NCI-H1092 treated with DMSO at 0.1 percent for 48 hours (cell line): ENCODE data around the gene IPCEF1.
A peak's percentile ranks its signal among the peaks of the same experiment; 100 is the strongest.

ENCODE experiments used
- DNase-seq: peaks from one replicate; lab custom pipeline; 2025; lab: John Stamatoyannopoulos, UW

Gene IPCEF1

DNA sequence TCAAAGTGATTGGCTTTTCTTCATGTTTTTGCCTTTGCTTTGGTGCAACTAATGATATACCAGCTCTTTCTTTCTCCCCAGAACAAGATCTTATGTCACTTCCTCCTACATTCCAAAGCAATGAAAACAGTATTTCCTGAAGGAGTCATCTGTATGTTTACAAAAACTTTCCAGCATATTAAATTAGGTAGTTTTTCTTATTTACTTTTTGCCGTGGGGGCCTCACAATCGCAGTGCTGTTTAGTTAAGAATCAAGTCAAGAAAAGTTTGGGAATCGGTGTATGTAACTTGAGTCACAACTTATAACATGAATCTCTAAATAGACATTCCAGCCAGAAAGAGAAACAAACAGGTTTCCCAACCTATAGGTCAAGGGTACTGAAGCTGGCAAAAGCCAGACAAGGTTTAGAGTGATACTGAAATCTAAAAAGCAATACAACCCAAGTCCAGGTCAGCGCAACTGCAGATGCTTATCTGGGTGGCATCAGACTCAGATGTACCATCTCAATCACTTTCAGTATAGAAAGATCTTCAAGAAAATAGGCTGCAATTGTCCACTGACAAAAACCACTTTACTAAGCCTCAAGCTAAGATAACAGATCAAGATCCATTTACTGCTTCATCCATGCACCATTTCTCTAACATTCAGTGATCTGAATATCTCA lies 63.6 kb downstream of the IPCEF1 start:
- no peak for DNase-seq

DNA sequence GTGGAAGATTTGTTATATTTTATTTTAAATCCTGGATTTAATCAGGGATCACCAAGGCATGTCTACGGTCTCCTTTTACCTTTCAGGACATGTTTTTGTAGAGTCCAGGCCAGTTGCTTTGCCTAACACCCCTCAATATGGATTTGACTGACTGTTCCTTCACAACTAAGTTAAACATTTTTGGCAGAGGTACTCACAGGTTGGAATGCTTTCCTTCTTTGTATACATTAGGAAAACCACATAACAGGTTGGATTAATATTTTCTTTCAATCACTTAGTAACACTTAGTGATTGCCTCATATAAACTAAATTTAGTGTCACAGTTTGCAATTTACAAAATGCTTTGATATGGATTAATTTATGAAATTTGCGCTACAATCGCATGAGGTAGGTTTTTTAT lies 64.5 kb downstream of the IPCEF1 start:
- DNase-seq = no peak

DNA sequence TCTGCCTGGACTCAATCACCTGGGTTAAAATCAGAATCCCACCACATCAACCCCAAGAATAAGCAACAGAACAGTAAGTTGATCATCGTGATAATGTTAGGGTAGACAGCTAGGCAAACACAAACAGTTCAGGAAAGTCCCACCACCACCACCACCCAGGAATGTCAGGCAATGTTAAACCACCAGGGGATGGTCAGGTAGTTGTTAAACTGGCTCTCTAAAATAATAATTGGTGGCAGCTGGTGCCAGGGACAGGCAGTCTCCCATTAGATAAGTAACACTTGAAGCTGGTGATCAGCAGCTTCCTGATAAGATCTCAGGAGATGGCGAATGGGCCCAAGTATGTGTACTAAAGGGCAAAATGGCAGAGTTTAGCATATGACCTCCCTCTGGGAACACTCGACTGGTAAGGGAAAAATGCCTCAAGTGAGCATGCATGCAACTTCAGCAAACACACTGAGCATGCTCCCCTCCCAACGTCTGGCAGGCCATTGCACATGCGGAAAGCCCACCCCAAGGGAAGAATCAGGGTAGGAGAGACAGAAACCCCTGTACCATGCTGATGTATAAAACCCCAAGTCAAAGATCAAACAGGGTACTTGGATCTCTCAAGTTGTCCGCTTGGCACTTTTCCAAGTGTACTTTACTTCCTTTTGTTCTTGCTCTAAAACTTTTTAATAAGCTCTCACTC lies 66.6 kb downstream of the IPCEF1 start:
- no peak for DNase-seq

DNA sequence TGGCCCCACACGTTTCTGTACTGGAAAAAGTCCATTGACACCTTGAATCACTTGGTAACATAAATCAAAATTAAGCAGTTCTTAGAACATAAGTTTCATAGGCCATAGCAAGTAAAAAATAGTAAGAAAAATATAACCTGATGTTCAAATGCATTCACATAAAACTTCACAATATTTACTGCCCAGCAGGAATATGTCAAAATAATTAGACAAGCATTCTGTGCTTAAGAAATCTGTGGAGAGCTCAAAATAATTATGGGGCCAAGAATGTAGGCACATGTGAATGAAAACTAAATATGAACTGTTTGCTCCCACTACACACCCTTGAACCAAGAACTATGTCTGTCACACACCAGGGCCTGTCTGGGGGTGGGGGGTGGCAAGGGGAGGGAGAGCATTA lies 70.8 kb downstream of the IPCEF1 start:
- no peak for DNase-seq

DNA sequence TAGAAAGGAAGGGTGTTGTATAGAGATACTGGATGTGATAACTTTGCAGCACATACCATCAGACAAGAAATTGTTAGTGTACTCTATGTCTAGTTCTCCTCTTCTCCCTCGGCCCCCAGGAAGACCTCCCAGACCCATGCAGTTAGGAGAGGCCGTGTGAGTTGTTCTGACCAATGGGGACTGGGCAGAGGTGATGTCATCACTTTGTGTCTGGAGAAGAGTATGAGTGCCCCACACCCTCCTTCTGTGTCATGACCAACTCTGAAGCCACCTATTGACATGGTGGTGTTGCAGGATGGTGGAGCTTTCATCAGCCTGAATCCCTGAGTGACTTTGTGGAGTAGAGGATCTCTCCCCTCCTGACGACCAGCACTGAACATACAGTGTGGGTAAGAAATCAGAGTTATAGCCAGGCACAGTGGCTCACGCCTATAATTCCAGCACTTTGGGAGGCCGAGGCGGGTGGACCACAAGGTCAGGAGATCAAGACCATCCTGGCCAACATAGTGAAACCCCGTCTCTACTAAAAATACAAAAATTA lies 72.2 kb downstream of the IPCEF1 start:
- DNase-seq = no peak

DNA sequence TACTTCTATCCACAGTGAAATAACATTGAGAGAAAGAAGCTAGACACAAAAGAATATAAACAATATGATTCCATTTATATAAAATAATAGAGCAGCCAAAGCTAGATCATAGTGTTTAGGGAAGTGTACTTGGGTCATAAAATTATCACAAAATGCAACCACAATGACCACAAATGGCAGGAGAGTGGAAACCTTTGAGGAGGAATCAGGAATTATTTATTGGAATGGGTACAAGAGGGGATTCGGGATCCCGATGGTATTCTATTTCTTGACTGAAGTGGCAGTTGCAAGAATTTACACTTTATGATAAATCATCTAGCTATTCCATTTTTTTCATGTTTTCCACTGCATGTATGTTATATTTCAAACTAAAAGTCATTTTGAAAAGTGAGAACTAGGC lies 76.1 kb downstream of the IPCEF1 start:
- no peak for DNase-seq

DNA sequence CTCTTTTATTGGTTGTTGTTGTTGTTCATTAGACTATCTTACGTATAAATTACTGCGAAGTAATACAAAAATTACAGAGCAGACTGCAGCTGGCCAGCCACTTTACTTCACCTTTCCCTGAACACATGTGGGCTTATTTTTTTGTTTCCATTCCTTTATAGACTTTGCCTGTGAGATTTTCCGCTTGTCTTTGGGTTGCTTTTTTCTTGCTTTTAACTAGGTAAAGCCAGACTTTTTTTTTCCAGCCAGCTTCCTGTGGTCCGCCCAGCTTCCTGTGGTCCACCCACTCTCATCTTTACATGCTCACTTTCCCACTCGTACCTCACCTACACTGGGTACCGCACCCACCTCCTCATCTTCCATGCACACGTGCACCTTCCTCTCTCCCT lies 79.0 kb downstream of the IPCEF1 start:
- DNase-seq = no peak

DNA sequence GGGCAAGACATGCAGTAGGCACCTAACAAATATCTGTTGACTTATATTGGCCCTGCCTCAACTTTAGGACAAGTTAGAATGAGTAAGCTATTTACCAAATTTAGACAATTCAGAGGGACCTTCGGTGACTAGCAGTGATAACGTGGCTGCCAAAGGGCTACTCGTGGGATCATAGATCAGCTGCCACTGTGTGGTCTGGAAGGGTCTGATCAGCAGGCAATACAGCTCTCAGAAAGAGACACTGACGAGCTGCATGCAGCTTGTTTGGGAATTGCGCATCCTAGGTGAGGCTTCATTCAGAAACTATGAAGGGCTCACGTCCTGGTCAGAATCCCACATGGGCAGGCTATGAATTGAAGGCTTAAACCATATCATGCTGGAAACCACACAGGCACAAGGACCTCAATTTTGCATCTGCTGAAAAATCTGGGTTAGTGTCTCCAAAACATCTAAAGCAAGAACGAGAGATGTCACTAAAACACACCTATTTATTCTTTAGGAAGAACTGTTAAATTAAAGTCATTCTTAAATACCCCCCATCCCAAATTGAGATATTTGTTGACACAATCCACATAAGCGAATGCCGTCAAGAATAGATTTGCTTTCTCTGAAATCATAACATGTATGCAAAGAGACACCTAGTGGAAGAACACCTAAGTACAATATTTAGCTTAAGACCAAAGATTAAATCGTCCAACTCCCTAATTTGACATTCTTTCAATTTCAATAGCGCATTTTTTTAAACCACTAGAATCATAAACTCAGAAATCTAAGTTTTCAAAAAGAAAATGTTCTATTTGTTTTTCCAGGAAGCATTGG lies 79.6 kb downstream of the IPCEF1 start:
- DNase-seq = peak; percentile 84

DNA sequence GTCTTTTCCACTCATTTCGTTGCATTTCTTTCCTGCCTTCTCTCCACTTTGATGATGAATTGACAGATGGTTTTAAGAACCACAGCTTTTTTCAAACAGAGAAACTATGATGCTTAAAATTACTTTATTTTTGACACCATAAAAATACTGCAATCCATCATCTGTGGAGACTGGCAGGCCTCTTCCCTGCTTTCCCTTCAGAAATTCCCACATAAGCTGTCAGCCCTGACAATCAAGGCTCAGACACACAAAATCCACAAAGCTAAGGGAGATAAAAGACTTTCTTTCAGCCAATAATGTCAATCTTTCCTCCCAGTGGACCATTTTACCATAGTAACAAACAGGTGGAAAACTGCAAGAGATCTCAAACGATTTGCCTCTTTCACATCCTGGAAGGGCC lies 82.4 kb downstream of the IPCEF1 start:
- no peak for DNase-seq

DNA sequence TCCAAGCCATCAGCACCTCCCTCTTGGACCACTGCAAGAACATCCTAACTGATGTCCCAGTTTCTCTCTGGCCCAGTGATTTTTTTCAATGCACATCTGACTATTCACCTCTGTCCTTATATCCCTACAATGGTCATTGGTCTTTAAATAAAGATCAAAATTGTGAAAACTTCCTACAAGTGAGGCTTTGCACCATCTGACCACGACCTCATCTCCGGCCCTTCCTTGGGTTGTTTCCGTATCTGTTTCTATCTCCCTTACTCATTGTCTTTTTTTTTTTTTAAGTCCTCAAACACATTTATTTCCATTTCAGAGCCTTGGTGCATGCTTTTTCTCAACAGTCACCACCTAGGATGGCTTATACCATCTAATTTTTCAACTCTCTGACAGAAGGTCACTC lies 88.1 kb downstream of the IPCEF1 start:
- no peak for DNase-seq

DNA sequence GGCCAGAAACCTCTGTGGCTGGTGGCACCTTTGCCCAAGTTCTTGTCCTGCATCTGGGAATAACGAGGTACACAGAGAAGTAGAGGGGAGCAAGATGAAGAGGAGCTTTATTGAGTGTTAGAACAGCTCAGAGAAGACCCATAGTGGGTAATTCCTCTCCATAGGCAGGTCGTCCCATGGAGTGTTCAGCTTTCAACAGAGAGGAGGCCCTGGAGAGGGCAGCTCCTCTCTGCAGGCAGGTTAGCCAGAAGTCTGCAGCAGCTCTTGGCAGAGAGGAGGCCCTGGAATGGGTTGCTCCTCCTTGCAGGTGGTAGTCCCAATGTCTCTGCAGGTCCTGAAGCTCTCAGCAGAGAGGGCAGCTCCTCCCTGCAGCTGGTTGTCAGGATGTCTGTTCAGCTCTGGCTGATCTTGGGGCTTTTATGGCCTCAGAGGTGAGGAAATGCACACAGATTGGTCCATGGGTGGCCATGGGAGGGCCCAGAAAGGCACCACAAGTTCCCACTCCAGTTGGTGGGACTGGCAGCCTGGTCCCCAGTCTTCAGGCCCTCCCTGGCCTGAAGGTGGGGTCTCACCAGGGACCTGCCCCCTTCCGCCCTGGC lies 89.0 kb downstream of the IPCEF1 start:
- no peak for DNase-seq

DNA sequence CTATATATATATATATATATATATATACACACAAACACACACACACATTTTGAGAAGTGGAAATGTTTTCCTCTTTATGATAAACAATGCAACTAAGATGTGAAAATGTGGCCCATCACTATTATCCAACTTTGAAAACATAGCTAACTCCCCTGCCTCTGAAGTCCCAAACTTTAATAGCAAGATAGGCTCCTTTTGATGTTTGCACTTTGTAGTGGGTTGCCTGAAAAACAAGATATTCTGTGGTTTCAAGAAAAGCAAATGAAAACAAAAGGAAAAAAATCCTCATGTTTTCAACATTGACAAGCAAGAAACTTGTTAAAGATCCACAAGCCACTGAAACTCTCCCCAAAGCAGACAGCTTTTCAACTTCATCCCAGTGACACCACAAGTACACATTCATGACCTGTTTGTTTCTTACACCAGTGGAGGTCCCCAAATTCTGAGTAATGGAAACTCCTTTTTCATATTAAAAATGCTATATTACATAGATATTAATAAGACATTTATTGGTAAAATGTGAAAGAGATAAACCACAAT lies 90.0 kb downstream of the IPCEF1 start:
- no peak for DNase-seq

DNA sequence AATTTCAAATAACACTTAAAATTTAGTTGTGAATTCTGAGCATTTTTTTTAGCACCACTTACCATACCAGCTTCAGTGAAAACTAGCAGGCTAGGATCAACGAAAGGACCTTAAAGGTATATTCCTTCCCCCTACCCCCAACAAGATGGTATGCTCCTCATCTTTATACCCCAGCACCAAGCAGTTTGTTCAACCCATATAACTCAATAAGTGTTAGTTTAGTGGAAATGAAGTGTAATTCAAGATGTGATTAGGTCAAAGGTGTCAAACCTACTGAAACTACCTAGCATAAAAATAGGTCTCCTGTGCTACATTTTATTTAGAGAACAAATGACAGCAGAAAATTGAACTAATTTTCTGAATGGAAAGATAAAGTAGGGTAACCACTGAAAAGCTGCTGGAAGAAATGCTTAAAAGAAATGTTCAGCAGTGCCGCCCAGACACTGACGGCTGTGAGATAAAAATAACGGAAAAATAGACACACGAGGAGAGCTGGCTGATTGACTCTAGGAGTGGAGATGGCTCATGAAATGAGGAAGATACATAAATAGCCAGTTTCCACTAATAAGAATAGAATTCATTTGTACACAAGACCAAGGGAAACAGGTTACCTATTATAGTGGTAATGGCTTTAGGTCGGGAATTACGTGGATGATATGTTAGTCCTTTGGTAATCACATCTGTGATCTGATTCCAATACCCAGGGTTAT lies 94.8 kb downstream of the IPCEF1 start:
- no peak for DNase-seq

DNA sequence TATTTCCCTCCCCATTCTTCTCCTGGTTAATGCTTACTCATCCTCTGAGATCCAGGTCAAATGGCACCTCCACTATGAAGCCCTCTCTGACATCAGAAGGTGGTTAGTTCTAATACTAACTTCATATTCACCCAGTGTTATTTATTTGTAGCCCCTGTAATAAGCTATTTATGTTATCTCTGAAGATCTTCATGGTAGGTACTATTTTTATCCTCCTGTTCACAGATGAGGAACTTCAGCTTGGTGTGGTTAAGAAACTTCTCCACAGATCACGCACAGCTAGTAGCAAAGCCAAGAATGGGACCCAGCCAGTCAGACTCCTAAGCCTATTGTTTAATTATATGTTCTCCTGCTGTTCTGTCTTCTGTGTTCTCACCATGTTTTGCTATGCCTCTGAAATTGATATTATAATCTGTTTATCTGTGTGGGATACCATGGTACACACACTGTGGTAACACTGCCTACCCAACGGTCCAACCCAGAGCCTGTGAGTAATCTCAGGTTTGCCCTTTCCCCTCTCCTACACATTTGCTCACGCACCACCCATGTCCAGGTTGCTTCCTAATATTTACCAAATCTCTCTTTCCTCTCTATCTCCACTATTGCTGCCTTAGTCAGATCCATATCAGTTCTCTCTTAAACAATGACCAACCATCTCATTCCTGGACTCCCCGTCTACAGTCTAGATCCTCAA lies 98.4 kb downstream of the IPCEF1 start:
- no peak for DNase-seq

DNA sequence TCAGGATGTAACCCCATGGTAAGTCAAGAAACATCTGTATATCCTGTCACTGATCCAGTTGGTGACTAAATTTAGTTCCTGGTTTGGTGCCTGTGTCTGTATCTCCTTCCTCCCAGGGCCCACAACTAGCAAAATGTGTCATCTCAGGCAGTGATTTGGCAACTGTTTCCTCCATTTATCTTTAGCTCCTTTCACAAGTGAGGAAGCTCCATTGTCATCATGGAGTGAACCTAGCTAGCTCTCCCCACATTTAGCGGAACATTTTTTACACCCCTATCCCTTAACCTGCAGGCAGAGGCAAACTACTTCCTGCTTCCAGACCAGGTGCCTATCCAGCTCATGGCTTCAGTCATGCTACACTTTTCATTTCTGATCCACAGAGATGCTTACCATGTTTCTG lies 99.5 kb downstream of the IPCEF1 start:
- no peak for DNase-seq

DNA sequence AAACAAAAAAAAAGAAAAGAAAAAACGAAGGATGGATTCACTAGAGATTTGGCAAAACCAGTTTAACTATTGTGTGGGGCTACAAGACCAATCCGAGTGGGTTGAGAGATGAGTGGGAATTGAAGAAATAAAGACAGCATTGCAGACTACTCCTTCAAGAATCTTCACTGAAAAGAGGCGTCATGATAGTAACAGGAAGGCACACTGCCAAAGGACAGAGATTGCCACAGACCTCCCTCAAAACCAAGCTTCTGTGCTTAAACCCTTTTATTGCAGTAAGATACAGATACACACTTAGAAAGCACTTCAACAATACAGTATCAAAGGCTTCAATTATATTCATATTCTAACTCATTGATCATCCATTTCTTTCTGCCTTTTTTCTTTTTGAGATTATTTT lies 103.9 kb downstream of the IPCEF1 start:
- DNase-seq = no peak

DNA sequence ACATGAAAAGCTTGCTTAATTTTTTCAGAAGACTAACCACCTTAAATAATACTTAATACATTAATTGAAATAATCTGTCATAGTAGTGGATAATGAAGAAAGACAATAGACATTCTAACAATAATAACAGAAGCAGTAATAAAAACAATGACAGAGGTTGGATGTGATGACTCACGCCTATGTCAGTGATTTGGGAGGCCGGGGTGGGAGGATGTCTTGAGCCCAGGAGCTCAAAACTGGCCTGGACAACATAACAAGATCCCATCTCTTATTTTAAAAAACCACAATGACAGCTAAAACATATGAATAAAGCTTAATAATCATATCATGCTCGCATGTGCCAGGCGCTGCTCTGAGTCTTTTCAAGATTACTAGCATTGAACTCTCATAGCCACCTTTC lies 105.5 kb downstream of the IPCEF1 start:
- no peak for DNase-seq

DNA sequence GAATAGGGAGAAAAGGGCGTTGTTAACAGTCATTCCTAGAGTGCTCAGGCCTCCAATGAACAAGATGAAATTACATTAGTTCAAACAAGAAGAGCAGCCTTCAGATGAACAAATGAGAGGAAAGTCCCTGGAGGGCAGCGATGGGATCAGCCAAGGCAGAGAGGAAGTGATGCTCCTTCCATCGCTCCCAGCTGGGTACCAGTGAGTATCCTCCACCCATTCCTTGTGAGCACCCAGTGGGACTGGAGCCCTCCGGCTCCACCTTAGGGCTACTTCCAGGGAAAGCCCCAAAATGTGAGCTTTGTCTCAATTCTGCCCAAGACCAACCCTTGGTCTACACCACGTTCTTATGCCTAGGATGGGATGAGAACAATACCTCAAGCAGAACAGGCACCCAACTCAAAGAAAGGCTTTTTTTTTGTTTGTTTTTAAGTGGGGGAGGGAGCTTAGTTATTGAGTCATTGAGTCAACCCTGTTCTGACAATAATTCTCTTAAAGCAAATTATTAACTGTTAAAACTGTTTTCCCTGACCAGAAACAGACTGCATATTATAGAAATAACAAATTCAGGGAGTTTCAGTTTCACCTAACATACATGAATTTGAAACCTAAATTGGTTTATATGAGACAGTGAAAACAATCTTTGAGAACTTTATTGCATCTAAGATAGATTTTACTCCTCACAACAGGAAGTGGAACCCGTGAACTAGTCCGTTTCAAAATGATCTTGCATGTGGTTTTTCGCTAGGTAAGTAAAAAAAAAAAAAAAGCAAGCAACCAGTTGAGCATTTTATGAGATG lies 106.9 kb downstream of the IPCEF1 start:
- DNase-seq = no peak

DNA sequence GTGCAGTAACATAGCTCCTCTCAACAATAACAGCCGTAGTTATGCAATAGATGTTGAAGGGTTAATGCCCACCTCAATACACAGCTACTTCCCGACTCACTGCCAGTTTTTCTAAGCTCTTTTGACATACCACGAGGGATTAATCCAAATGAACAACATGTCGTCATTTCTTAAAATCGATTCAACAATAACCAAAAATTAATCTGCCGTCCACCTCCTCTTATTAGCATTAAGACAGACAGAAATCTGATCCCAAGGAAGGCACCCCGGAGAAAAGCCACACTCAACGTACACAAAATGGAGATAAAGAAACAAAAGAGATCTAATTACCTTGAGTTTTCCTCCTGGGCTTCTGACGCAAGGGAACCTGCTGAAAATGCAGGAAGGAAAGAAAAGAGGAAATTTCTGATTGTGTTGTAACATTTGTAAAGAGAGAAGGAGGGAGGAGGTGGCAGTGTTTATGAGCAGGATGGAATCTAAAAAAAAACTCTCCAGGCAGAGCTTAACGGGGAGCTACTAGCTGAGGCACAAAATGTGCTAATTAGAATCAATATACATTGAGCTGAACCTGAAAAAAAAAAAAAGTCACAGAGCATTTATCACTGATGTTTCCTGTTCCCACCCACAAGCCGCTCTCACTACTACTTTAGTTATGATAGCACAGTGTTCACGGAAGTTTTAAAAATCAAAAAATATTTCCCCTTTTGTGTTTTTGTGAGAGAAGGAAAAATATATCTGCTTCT lies 109.3 kb downstream of the IPCEF1 start:
- DNase-seq = peak; percentile 23
